Chondrocyte (in vitro differentiated cells): Measurements from ENCODE around the gene ABCB9. TPM values are rescaled to one million over a fixed set of nuclear protein-coding genes. Genes with fewer than 3 reads are reported as not detected.

Experiments used
- DNase-seq: peaks from one replicate; pipeline ENCODE4 v3.0.0; 2021; ENCODE audit warnings: mixed read lengths, low spot score
- H3K27ac Mint-ChIP-seq: one replicate; pipeline ENCODE4 v1.8.0; 2021; ENCODE audit warnings: mild to moderate bottlenecking, moderate library complexity, mixed read lengths; ENCODE audit not compliant: unreplicated experiment
- H3K27me3 Mint-ChIP-seq: 2 replicates; pipeline ENCODE4 v1.8.0; 2021; ENCODE audit warnings: low read depth, mixed read lengths
- H3K36me3 Mint-ChIP-seq: 2 replicates; pipeline ENCODE4 v1.8.0; 2021; ENCODE audit warnings: low read depth, mixed read lengths
- H3K4me1 Mint-ChIP-seq: 2 replicates; pipeline ENCODE4 v1.8.0; 2021; ENCODE audit warnings: low read depth, mild to moderate bottlenecking, mixed read lengths
- H3K4me3 Mint-ChIP-seq: one replicate; pipeline ENCODE4 v1.8.0; 2021; ENCODE audit warnings: mild to moderate bottlenecking, moderate library complexity, mixed read lengths; ENCODE audit not compliant: unreplicated experiment
- H3K9me3 Mint-ChIP-seq: 2 replicates; pipeline ENCODE4 v1.8.0; 2021; ENCODE audit warnings: low read depth, mixed read lengths
- CTCF ChIP-seq: fragments of 200-600 bp; sonication (generic); IDR thresholded peaks from 2 replicates; pipeline ENCODE4 v1.5.0; 2021; ENCODE audit warnings: antibody characterized with exemption, mild to moderate bottlenecking, moderate library complexity
- total RNA-seq: library from RNA; stranded (reverse); gene quantifications from 3 replicates; pipeline ENCODE4 v1.2.1, GENCODE V29; 2021

The ABCB9 gene
- total RNA-seq, 1 donor from 2014 or later: 14.2 TPM

- no peak for TF ChIP-seq CTCF
- Mint-ChIP-seq H3K36me3 (no peaks in the 10 kb centered on the region), H3K27ac (no peak overlapping the region), H3K9me3 (no peaks in the 10 kb centered on the region), H3K4me3 (no peak overlapping the region), H3K27me3 (no peaks in the 10 kb centered on the region), H3K4me1 (peaks cover 30% of the 10 kb centered on the region)
- DNase-seq: no peak
Observed at GRCh38 chr12:122987086-122987951, 21.1 kb upstream of the ABCB9 start.

GRCh38 chr12:122986258-122986871 is 20.1 kb upstream of the ABCB9 start:
- no peaks in the 10 kb centered on the region for H3K27me3 Mint-ChIP-seq
- no peak overlapping the region for H3K27ac Mint-ChIP-seq

GRCh38 chr12:122985338-122986257 is 19.3 kb upstream of the ABCB9 start:
- Mint-ChIP-seq H3K4me1 (peaks cover 42% of the 10 kb centered on the region), H3K27ac (peak overlapping the region; percentile 70), H3K27me3 (no peaks in the 10 kb centered on the region), H3K4me3 (no peak overlapping the region), H3K36me3 (no peaks in the 10 kb centered on the region), H3K9me3 (no peaks in the 10 kb centered on the region)
- no peak for DNase-seq
- no peak for TF ChIP-seq CTCF

More at GRCh38 chr12:122986258-122986871, 20.1 kb upstream of the ABCB9 start:
- DNase-seq: peak; percentile 90
- no peak overlapping the region for H3K4me3 Mint-ChIP-seq
- H3K36me3 Mint-ChIP-seq: no peaks in the 10 kb centered on the region
- peaks cover 39% of the 10 kb centered on the region for H3K4me1 Mint-ChIP-seq
- no peaks in the 10 kb centered on the region for H3K9me3 Mint-ChIP-seq
- no peak for TF ChIP-seq CTCF

- no peak for TF ChIP-seq CTCF
- no peaks in the 10 kb centered on the region for H3K27me3 Mint-ChIP-seq
- peak overlapping the region; percentile 80 for H3K27ac Mint-ChIP-seq
- H3K4me1 Mint-ChIP-seq: peaks cover 46% of the 10 kb centered on the region
- H3K9me3 Mint-ChIP-seq: no peaks in the 10 kb centered on the region
- H3K4me3 Mint-ChIP-seq: peak overlapping the region; percentile 5
- H3K36me3 Mint-ChIP-seq: no peaks in the 10 kb centered on the region
- no peak for DNase-seq
Observed at GRCh38 chr12:122984612-122985337, 18.5 kb upstream of the ABCB9 start.
